Activated effector memory CD4-positive, alpha-beta T cell treated with anti-CD3 and anti-CD28 coated beads, Interleukin-2, amount 50 U/mL, for 16 hours (primary cell): ENCODE results near the gene ATP5F1A.

ENCODE experiments used
- DNase-seq: peaks from one replicate; pipeline ENCODE4 v3.0.0-alpha.2; 2020

Gene ATP5F1A

GRCh38 chr18:46042571-46043123, 55.4 kb downstream of the ATP5F1A start:
- no peak for DNase-seq

- DNase-seq: no peak
Observed at GRCh38 chr18:46040747-46041104, 57.4 kb downstream of the ATP5F1A start.

- no peak for DNase-seq
Observed at GRCh38 chr18:46040033-46040746, 57.9 kb downstream of the ATP5F1A start.

- no peak for DNase-seq
Observed at GRCh38 chr18:46037512-46038305, 60.4 kb downstream of the ATP5F1A start.

- no peak for DNase-seq
Observed at GRCh38 chr18:46035696-46036680, 62.1 kb downstream of the ATP5F1A start.

- no peak for DNase-seq
Observed at GRCh38 chr18:46034230-46034629, 63.9 kb downstream of the ATP5F1A start.

GRCh38 chr18:46031741-46032140, 66.4 kb downstream of the ATP5F1A start:
- no peak for DNase-seq
